ENCODE data around the gene SELPLG.

DNA sequence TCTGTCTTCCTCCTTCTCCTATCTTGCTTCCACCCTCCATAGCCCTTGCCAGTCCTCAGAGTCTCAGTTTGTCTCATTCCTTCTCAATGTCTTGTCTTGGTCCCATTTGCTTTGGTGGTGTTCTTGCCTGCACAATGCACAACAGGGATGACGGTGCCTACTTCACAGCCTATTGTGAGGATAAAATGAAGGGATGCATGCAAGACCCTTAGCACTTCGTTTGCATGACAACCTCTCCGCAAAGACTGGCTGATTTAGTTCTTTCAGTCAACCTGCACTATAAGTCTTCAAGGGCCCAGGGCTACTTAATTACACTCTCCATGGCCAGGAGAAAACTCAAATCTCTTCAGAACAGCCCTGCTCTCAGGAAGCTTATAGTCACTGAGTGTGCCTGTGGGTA is 8.5 kb downstream of the SELPLG start:
- TF ChIP-seq CTCF (IDR thresholded peaks at IDR 0.05), result no peak
- TF ChIP-seq POLR2AphosphoS5 (IDR thresholded peaks at IDR 0.05), result no peak

Measured in stomach (tissue), 4 donors.